Measurements from ENCODE around the gene SCAF4. TPM values are rescaled to one million over a fixed set of nuclear protein-coding genes. Genes with fewer than 3 reads are reported as not detected.

SCAF4 gene
- total and polyA plus RNA-seq, 10 donors = 10.1 to 48.4 (median 34.1) TPM

- Histone ChIP-seq H3K4me1 (peaks cover 32 to 97% (median 88%) of the 10 kb centered on the region in 6 donors), H3K36me3 (peaks cover 0 to 10% (median 0%) of the 10 kb centered on the region in 6 donors), H3K9me3 (no peaks in the 10 kb centered on the region), H3K27me3 (replicated peaks in 1 of 7) (no peaks in the 10 kb centered on the region), H3K4me3 (no peak overlapping the region), H3K27ac (no peak overlapping the region)
- no peak for DNase-seq
- intact Hi-C loops (cut with DNase I; ENCODE audit: low total_unique reads) = loop anchor here (10.0 kb wide), 1 partner anchor 62 kb away; no protein-coding TSS in a partner anchor
- WGBS, 5 donors = 94 to 100% (median 98%) methylated on average over 4 of the region's 4 CpGs
- no peak for TF ChIP-seq POLR2A (IDR thresholded peaks at IDR 0.05)
- no peak for TF ChIP-seq CTCF (IDR thresholded peaks at IDR 0.05 in 8 of 11, conservative IDR thresholded peaks at IDR 0.05 in 3 of 11)
- TF ChIP-seq POLR2AphosphoS5 (IDR thresholded peaks at IDR 0.05) = no peak
These were observed 5.5 kb downstream of the SCAF4 start for GRCh38 chr21:31726407-31726806.

GRCh38 chr21:31725202-31725839 is 6.6 kb downstream of the SCAF4 start:
- H3K27ac ChIP-seq = no peak overlapping the region
- no peak for DNase-seq
- no peaks in the 10 kb centered on the region for H3K27me3 ChIP-seq (replicated peaks in 1 of 7)
- WGBS, 5 donors = 77 to 82% (median 78%) methylated on average over 6 of the region's 6 CpGs
- H3K9me3 ChIP-seq = no peaks in the 10 kb centered on the region
- no peak for TF ChIP-seq POLR2A (IDR thresholded peaks at IDR 0.05)
- no peak for TF ChIP-seq CTCF (IDR thresholded peaks at IDR 0.05 in 8 of 11, conservative IDR thresholded peaks at IDR 0.05 in 3 of 11)
- no peak for TF ChIP-seq POLR2AphosphoS5 (IDR thresholded peaks at IDR 0.05)
- peaks cover 0 to 10% (median 0%) of the 10 kb centered on the region in 6 donors for H3K36me3 ChIP-seq
- intact Hi-C loops (cut with DNase I; ENCODE audit: low total_unique reads) = loop anchor here (10.0 kb wide), 1 partner anchor 61 kb away; no protein-coding TSS in a partner anchor
- H3K4me1 ChIP-seq = peaks cover 32 to 100% (median 92%) of the 10 kb centered on the region in 6 donors
- H3K4me3 ChIP-seq = no peak overlapping the region

GRCh38 chr21:31724552-31724951 is 7.4 kb downstream of the SCAF4 start:
- Histone ChIP-seq H3K27me3 (replicated peaks in 1 of 7) (no peaks in the 10 kb centered on the region), H3K36me3 (peaks cover 0 to 10% (median 0%) of the 10 kb centered on the region in 6 donors), H3K4me1 (peaks cover 25 to 100% (median 89%) of the 10 kb centered on the region in 6 donors), H3K9me3 (no peaks in the 10 kb centered on the region), H3K4me3 (no peak overlapping the region), H3K27ac (no peak overlapping the region)
- intact Hi-C loops (cut with DNase I; ENCODE audit: low total_unique reads) = loop anchor here (10.0 kb wide), 1 partner anchor 60 kb away; no protein-coding TSS in a partner anchor
- WGBS, 5 donors = 84 to 92% (median 88%) methylated on average over 4 of the region's 4 CpGs
- DNase-seq = no peak
- TF ChIP-seq POLR2AphosphoS5 (IDR thresholded peaks at IDR 0.05) (no peak), CTCF (IDR thresholded peaks at IDR 0.05 in 8 of 11, conservative IDR thresholded peaks at IDR 0.05 in 3 of 11) (no peak), POLR2A (IDR thresholded peaks at IDR 0.05) (no peak)

- intact Hi-C loops (cut with DNase I; ENCODE audit: low total_unique reads) = loop anchor here (10.0 kb wide), 1 partner anchor 57 kb away; no protein-coding TSS in a partner anchor
- peaks cover 0 to under 1% (median 0%) of the 10 kb centered on the region in 6 donors for H3K36me3 ChIP-seq
- no peak for DNase-seq
- H3K4me1 ChIP-seq = peaks cover 7 to 98% (median 77%) of the 10 kb centered on the region in 6 donors
- no peak for TF ChIP-seq POLR2A (IDR thresholded peaks at IDR 0.05)
- no peak for TF ChIP-seq POLR2AphosphoS5 (IDR thresholded peaks at IDR 0.05)
- no peak for TF ChIP-seq CTCF (IDR thresholded peaks at IDR 0.05 in 8 of 11, conservative IDR thresholded peaks at IDR 0.05 in 3 of 11)
- no peak overlapping the region for H3K27ac ChIP-seq
- H3K4me3 ChIP-seq = no peak overlapping the region
- no peaks in the 10 kb centered on the region for H3K27me3 ChIP-seq (replicated peaks in 1 of 7)
- no peaks in the 10 kb centered on the region for H3K9me3 ChIP-seq
- 74 to 85% (median 80%) methylated on average over 4 of the region's 4 CpGs for WGBS, 5 donors
These were observed 10.5 kb downstream of the SCAF4 start for GRCh38 chr21:31721381-31721780.
